Vagina (tissue), 2 donors: ENCODE measurements around the gene SIPA1.

Experiments
- CTCF ChIP-seq, 3 experiments: fragments of 450-650 bp in 2 of 3; fragments of 200-600 bp in 1 of 3; sonication (generic) in 1 of 3; IDR thresholded peaks; one replicate each; pipeline ENCODE4 v1.5.1; 2017 to 2019; ENCODE audit warnings: antibody characterized with exemption in 3 of 3, mild to moderate bottlenecking in 2 of 3, moderate library complexity in 2 of 3
- POLR2AphosphoS5 ChIP-seq, 2 donors: sonication (generic); formaldehyde crosslinking; IDR thresholded peaks; one replicate each; pipeline ENCODE4 v1.9.0; 2017; ENCODE audit warnings: antibody characterized with exemption in 2 of 2, mild to moderate bottlenecking in 2 of 2, low read depth in 1 of 2; ENCODE audit not compliant: insufficient read depth in 1 of 2

GRCh38 chr11:65596520-65596919, 41.4 kb upstream of the SIPA1 start:
- no peak for TF ChIP-seq CTCF (IDR thresholded peaks at IDR 0.05)
- no peak for TF ChIP-seq POLR2AphosphoS5 (IDR thresholded peaks at IDR 0.05; ENCODE audit: insufficient read depth in 1 of 2, low read depth in 1 of 2)
